Vagina (tissue), 2 donors: Measurements from ENCODE around the gene C1QTNF8.

Experiments
- POLR2A ChIP-seq, 2 donors: fragments of 450-650 bp; IDR thresholded peaks; one replicate each; pipeline ENCODE4 v1.6.1; 2017; ENCODE audit warnings: antibody characterized with exemption in 2 of 2, mild to moderate bottlenecking in 2 of 2, moderate library complexity in 2 of 2
- POLR2AphosphoS5 ChIP-seq, 2 donors: sonication (generic); formaldehyde crosslinking; IDR thresholded peaks; one replicate each; pipeline ENCODE4 v1.9.0; 2017; ENCODE audit warnings: antibody characterized with exemption in 2 of 2, mild to moderate bottlenecking in 2 of 2, low read depth in 1 of 2; ENCODE audit not compliant: insufficient read depth in 1 of 2
- TF ChIP-seq, protein P1 (sequence below), 3 experiments: fragments of 450-650 bp in 2 of 3; fragments of 200-600 bp in 1 of 3; sonication (generic) in 1 of 3; IDR thresholded peaks; one replicate each; pipeline ENCODE4 v1.5.1; 2017 to 2019; ENCODE audit warnings: antibody characterized with exemption in 3 of 3, mild to moderate bottlenecking in 2 of 3, moderate library complexity in 2 of 3

DNA sequence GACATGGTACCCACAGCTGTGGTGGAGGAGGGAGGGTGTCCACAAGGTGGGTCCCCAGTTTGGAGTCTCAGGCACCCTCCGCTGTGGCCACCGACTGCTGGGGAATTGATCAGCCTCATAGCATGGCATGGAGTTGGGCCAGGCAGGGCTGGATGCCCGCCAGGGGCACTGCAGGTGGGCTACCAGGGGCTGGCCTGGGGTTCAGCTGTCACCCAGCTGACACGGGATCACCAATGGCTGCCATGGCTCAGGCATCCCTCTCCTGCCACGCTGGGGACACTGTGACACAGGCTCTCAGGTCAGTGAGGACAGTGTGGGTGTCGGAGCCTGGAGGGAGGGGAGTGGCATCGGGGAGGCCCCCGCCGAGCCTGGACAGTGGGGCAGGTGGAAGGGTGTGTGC, 43.3 kb downstream of the C1QTNF8 start:
- TF ChIP-seq, protein P1, sequence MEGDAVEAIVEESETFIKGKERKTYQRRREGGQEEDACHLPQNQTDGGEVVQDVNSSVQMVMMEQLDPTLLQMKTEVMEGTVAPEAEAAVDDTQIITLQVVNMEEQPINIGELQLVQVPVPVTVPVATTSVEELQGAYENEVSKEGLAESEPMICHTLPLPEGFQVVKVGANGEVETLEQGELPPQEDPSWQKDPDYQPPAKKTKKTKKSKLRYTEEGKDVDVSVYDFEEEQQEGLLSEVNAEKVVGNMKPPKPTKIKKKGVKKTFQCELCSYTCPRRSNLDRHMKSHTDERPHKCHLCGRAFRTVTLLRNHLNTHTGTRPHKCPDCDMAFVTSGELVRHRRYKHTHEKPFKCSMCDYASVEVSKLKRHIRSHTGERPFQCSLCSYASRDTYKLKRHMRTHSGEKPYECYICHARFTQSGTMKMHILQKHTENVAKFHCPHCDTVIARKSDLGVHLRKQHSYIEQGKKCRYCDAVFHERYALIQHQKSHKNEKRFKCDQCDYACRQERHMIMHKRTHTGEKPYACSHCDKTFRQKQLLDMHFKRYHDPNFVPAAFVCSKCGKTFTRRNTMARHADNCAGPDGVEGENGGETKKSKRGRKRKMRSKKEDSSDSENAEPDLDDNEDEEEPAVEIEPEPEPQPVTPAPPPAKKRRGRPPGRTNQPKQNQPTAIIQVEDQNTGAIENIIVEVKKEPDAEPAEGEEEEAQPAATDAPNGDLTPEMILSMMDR (IDR thresholded peaks at IDR 0.05) = no peak
- no peak for TF ChIP-seq POLR2AphosphoS5 (IDR thresholded peaks at IDR 0.05; ENCODE audit: insufficient read depth in 1 of 2, low read depth in 1 of 2)
- no peak for TF ChIP-seq POLR2A (IDR thresholded peaks at IDR 0.05)
